Measurements from ENCODE around the gene SF1.

DNA sequence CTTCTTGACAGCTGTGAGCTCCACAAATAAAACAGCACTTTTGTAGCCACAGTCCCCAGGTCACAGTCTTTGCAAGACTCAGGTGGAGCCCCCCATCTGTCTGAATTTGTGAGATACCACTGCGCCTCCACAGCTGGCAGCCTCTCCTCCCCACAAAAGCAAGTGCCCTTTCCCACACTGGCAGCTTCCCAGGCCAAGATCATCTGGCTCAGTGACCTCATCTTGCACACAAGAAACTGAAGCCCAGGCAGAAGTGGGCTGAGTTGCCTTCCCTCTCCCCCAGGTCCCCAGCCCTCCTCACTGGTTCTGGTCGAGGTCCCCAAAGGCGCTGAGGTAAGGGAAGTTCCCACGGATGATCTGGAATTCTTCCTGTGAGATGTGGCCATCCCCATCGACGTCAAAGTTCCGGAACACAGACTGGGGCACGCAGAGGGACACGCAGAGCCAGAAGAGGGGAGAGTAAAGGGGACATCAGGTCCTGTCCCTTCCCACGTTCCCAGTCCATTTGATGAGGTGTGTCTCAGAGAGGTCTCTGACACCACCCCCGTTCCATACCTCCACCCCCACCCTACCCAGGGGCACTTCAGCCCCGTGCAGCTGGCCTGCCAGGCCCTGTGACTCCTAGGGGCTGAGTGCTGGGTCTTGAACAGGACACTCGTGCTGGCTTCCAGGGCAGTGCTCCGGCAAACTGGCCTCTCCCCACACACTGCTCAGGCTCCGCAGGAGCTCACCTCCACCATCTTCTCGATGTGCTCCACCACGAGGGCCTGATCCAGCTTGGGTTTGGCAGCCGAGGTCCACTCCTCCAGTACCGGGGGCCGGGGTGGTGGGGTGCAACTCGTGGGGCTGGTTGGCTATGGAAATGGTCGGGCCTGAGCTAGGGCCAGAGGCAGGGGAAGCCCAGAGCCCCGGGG is 43.3 kb downstream of the SF1 start:
- TF ChIP-seq, protein P1, sequence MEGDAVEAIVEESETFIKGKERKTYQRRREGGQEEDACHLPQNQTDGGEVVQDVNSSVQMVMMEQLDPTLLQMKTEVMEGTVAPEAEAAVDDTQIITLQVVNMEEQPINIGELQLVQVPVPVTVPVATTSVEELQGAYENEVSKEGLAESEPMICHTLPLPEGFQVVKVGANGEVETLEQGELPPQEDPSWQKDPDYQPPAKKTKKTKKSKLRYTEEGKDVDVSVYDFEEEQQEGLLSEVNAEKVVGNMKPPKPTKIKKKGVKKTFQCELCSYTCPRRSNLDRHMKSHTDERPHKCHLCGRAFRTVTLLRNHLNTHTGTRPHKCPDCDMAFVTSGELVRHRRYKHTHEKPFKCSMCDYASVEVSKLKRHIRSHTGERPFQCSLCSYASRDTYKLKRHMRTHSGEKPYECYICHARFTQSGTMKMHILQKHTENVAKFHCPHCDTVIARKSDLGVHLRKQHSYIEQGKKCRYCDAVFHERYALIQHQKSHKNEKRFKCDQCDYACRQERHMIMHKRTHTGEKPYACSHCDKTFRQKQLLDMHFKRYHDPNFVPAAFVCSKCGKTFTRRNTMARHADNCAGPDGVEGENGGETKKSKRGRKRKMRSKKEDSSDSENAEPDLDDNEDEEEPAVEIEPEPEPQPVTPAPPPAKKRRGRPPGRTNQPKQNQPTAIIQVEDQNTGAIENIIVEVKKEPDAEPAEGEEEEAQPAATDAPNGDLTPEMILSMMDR (conservative IDR thresholded peaks at IDR 0.05; ENCODE audit: low read depth, low read length) = no peak
- no peak for TF ChIP-seq MAZ (IDR thresholded peaks at IDR 0.05; ENCODE audit: borderline replicate concordance, low read depth, low read length)
- no peak for TF ChIP-seq MAFK (IDR thresholded peaks at IDR 0.05; ENCODE audit: low read depth, low read length)
- no peak for TF ChIP-seq NFE2L2 (IDR thresholded peaks at IDR 0.05; ENCODE audit: low read depth, low read length)
- TF ChIP-seq RFX5 (IDR thresholded peaks at IDR 0.05; ENCODE audit: low read depth, low read length) = no peak
- TF ChIP-seq, protein P2, sequence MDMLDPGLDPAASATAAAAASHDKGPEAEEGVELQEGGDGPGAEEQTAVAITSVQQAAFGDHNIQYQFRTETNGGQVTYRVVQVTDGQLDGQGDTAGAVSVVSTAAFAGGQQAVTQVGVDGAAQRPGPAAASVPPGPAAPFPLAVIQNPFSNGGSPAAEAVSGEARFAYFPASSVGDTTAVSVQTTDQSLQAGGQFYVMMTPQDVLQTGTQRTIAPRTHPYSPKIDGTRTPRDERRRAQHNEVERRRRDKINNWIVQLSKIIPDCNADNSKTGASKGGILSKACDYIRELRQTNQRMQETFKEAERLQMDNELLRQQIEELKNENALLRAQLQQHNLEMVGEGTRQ (IDR thresholded peaks at IDR 0.05; ENCODE audit: low read depth, low read length) = no peak
- TF ChIP-seq POLR2A (IDR thresholded peaks at IDR 0.05; ENCODE audit: low read depth, low read length) = no peak
- no peak for TF ChIP-seq FOS (IDR thresholded peaks at IDR 0.05; ENCODE audit: low read depth, low read length)
- no peak for TF ChIP-seq CEBPB (IDR thresholded peaks at IDR 0.05; ENCODE audit: low read depth, low read length)
- TF ChIP-seq, protein P3, sequence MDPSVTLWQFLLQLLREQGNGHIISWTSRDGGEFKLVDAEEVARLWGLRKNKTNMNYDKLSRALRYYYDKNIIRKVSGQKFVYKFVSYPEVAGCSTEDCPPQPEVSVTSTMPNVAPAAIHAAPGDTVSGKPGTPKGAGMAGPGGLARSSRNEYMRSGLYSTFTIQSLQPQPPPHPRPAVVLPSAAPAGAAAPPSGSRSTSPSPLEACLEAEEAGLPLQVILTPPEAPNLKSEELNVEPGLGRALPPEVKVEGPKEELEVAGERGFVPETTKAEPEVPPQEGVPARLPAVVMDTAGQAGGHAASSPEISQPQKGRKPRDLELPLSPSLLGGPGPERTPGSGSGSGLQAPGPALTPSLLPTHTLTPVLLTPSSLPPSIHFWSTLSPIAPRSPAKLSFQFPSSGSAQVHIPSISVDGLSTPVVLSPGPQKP (IDR thresholded peaks at IDR 0.05; ENCODE audit: borderline replicate concordance, low read depth, low read length) = no peak
- TF ChIP-seq SMC3 (IDR thresholded peaks at IDR 0.05; ENCODE audit: low read depth, low read length) = no peak
- TF ChIP-seq BHLHE40 (IDR thresholded peaks at IDR 0.05; ENCODE audit: low read depth, low read length) = no peak
- TF ChIP-seq MXI1 (IDR thresholded peaks at IDR 0.05; ENCODE audit: borderline replicate concordance, low read depth, low read length) = no peak
